GM12891 (cell line): ENCODE data around the gene IGLL5.

Experiments
- PAX5 ChIP-seq: IDR thresholded peaks from 2 replicates; pipeline ENCODE4 v1.6.1; 2011; ENCODE audit warnings: low read length, moderate library complexity, mild to moderate bottlenecking; ENCODE audit not compliant: insufficient read depth, severe bottlenecking
- POLR2A ChIP-seq: IDR thresholded peaks from 2 replicates; pipeline ENCODE4 v1.6.1; 2011; ENCODE audit warnings: low read depth, low read length, control low read depth
- POLR2AphosphoS5 ChIP-seq: IDR thresholded peaks from 2 replicates; pipeline ENCODE4 v1.6.1; 2011; ENCODE audit warnings: low read depth, low read length, control low read depth
- POU2F2 ChIP-seq: IDR thresholded peaks from 2 replicates; pipeline ENCODE4 v1.6.1; 2011; ENCODE audit warnings: low read depth, mild to moderate bottlenecking, control low read depth, low read length, moderate library complexity
- SPI1 ChIP-seq: IDR thresholded peaks from 2 replicates; pipeline ENCODE4 v1.6.1; 2011; ENCODE audit warnings: low read depth, low read length, control low read depth
- TAF1 ChIP-seq: IDR thresholded peaks from 2 replicates; pipeline ENCODE4 v1.6.1; 2011; ENCODE audit warnings: low read depth, low read length, control low read depth

GRCh38 chr22:22935546-22936157 lies 48.0 kb downstream of the IGLL5 start:
- TF ChIP-seq POLR2A (no peak), SPI1 (peak; percentile 100), POLR2AphosphoS5 (peak; percentile 94), TAF1 (no peak), PAX5 (peak; percentile 92), POU2F2 (peak; percentile 94)
